HG03103 (cell line): ENCODE measurements around the gene ASPDH.

ENCODE experiments used
- ATAC-seq: cut with Tn5 transposase; IDR thresholded peaks from one replicate; pipeline ENCODE4 v1.9.1; 2021; ENCODE audit warnings: low read depth; ENCODE audit not compliant: unreplicated experiment

Gene ASPDH

DNA sequence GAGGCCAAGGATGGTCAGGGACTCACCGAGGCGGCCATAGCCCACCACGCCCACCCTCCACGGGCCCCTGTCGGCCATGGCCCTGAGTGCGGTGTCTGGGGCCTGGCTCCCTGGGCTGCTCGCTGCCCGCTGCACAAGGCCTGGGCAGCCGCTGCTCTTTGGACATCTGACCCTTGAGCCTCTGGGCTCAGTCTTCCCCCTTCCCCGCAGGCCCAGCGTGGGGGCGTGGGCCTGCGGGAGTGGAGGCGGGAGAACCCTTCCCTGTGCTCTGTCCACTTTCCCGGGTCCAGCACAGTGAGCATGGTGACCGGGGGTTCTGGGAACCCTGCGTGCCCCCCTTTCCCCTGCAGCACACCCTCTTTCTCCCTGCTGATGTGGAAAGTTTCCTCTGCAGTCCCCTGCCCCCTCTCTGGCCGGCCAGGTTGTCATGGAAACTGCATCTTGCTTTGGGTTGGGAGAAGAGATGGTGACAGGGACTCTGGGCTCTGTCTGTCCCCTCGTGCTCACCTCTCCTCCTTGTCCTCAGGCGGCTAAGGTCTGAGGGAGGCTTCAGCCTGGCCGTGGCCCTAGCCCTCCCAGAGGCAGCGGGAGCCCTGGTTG lies at the start of gene ASPDH:
TSS of gene ASPDH (minus strand) at position 168 of the 600 bp plus-strand sequence. CDS start at position 78, 90 bp downstream.
- ATAC-seq: no peak

DNA sequence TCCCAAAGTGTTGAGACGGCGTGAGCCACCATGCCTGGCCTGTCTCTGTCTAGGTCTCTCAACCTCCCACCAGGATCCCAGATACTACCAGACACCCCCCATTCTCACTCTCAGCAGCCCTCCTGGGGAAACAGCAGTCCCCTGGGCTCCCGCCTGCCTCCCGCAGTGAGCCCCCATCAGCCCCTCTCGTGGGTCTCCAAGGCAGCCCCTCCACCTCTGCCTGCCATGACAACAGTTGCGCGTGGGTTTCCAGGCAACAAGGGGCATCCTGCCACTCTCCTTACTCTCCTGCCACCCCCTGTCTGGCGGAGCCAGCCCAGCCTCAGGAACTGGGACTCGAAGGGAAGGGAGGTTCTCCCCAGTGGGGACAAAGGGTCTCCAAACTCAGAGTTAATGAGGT lies 49.3 kb upstream of the ASPDH start:
- no peak for ATAC-seq

DNA sequence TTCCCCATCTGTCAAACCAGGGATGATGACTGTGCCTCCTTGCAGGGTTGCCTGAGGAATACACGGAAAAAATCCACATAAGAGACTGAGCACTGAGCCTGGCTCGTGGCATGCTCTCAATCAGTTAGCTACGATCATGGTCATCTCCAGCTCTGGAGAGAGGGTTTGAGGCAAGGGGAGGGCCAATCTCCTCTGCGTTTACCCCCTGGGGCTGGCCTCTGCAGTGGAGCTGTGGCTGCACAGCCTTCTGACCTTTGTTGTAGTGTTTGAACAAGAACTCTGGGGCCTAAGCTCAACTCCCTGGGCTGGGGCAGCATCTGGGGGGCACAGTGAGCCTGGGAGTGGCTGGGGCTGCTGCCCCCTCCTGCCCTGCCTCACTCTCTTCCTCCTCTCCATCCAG lies 48.6 kb upstream of the ASPDH start:
- ATAC-seq: no peak

DNA sequence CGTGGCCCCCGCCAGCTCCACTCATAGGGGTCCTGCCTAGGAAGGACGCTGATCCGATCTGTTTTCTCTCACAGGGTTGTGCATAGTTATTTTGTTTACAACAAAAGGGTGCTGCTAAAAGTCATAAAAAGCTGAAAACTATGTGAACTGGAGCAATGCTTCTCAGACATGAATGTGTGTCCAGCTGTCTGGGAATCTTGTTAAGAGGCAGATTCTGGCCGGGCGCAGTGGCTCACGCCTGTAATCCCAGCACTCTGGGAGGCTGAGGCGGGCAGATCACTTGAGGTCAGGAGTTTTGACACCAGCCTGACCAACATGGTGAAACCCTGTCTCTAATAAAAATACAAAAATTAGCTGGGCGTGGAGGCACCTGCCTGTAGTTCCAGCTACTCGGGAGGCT lies 45.9 kb upstream of the ASPDH start:
- no peak for ATAC-seq

DNA sequence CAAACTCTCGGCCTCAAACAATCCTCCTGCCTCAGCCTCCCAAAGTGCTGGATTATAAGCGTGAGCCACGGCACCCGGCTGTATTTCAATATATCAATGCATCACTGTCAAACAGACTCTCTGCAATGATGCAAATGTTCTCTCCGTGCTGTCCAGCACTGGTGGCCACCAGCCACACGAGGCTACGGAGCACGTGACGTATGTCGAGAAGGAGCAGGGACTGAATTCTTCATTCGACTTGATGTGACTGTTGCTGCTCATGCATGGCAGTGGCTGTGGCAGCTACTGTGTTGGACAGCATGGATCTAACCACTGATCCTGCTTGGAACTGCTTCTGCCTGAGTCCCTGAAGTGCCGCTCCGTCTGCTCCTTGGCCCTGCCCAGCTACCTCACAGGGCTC lies 44.7 kb upstream of the ASPDH start:
- no peak for ATAC-seq

DNA sequence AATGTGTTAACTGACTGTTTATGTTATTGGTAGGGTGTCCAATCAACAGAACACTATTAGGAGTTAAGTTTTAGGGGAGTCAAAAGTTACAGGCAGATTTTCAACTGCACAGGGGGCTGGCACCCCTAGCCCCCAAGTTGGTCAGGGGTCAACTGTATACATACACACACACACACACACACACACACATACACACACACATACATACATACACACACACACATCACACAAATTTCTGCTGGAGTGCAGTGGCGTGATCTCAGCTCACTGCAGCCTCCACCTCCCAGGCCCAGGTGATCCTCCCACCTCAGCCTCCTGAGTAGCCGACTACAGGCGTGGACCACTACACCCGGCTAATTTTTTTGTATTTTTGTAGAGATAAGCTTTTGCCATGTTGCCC lies 44.3 kb upstream of the ASPDH start:
- ATAC-seq: no peak

DNA sequence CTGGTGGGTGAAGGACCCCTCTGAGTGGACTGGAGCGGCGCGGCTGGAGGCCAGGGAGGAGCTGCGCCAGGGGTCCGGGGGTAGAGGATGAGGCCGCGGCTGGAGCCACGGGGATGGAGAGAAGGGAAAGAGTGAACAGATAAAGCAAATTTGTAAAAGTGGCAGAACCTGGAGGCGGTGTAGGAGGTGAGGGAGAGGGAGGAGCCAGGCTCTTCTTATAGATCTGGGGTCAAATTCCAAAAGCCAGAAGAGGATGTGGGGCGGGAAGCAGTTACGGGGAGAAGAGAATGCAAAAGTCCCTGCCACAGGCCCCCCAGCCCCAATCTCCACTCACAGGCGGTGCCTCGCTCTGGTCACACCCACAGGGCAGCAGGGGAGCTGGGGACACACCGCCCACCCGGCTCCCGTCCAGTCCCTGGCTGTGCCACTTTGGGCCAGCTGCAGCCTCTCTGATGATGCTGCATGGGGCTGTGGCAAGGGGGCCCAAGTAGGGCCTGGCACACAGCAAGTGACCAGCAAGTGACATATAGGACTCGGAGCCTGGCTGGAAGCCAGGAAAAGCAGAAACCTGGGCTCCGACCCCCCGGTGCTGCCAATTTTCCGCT lies 43.4 kb upstream of the ASPDH start:
- no peak for ATAC-seq

DNA sequence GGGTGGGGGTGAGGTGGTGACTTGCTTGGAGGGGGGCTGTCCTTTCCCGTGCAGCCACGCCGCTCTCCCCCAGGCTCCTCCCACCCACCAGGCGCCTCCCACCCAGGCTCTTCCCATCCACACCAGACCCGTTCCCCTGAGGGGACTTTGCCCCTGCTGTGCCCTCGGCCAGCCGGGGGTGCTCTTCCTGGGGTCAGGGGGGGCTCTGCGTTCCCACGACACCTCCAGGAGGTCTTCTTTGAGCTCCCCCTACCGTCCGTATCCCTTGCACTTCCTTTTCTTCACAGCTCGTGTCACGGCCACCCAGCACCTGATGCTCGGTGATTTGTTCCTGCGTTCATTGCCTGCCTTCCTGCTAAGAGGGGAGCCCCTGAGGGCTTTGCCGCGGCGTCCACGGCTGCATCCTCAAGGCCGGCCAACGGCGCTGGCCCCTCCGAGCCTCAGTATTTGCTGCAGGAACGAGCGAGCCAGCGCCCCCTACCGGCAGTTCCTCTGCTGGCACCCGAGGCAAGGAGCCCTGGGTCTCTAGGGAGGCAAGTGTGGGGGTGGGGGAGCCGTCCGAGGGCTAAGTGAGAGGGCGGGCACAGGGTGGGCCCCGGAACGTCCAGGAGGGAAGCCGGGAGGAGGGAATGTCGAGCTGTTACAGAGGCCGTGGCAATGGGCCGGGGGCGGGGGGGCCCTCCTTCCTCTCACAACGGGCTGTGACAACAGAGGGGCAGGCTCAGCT lies 42.7 kb upstream of the ASPDH start:
- no peak for ATAC-seq

DNA sequence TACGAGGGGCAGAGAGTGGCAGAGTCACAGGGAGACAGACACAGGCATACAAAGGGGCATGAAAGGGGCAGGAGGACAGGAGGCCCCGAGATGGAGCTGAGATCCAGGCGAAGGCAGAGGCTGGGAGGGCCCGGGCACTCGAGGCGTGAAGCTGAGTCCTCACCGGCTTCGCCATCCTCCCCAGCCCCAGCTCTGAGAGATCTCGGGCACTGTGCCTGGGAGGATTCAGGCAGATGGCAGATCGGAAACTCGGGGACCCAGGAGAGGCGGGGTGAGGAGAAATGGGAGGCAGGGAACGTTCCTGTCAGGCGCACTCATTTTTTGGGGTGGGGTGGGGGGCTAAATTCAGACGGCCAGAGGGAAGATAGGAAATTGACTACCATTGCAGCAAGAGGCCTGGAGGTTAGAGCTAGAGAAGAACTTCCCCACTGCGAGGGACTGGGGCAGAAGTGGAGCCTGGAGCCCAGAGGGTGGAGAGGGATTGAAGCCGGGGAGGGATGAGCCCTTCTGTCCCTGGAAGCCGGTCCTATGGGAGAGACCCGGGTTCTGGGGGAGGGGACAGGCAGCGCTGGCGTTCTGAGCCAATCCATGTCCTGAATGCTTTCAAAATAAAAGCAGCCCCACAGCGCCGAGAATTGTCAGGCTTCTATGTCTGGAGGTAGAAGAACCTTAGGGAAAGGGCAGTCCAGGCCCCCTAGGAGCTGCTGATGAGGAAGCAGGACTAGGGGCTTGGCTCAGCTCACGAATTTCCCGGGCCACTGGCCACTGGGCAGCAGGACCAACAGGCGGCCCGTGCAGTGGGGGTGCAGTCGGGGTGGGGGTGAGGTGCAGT lies 42.0 kb upstream of the ASPDH start:
- ATAC-seq: no peak

DNA sequence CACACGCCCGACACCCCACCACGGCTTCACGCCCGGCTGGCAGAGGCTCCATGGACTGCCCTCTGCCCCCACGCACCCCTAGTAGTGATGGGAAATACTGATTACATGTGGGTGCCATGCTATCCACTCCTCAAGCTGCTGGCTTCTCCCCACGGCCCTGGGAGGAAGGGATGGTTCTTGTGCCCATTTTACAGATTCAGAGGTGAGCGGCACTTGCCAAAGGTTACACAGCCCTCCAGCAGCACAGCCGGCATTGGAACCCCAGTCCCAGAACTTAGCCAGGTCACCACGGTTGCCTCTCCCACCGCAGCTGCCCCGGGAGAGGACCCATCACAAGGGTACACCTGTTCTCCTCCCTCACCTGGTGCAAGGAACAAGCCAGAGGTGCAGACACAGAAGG lies 41.3 kb upstream of the ASPDH start:
- ATAC-seq: no peak

DNA sequence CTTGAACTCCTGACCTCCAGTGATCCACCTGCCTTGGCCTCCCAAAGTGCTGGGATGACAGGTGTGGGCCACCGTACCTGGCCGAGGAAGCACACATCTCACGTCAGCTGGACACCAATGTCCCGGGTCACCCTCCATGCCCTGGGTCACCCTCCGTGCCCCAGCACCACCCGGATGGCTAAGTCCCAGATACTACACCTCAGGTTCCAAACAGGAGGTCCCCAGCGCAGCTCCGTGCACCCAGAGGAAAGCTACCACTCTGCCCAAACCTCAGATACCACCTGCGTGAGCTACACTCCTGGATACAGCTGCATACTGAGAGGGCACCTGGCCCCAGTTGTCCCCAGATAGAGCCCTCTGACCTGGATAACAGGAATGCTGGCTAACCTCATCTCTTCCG lies 40.5 kb upstream of the ASPDH start:
- no peak for ATAC-seq

DNA sequence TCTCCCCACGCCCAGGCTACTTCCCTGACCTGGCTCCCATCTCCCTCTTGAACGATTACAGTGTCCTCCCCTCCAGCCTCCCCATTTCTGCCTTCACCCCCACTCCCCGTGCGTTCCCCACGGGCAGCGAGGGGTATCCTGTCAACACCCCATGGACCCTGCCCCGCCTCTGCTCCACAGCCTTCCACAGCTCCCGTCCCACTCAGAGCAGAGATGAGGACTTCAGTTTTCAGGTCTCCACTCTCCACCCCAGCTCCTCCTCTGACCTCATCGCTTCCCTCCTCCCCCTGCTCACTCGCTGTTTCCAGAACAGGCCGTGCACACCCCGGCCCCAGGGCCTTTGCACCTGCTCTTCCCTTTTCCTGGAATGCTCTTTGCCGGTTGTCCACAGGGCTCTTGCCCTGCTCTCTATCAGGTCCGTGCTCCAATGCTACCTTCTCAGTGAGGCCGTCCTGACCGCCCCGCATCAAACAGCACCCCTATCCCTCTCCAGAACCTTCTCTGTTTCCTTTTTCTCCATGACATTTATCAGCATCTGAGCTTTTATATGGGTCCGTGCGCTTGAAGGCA lies 39.5 kb upstream of the ASPDH start:
- ATAC-seq: no peak

DNA sequence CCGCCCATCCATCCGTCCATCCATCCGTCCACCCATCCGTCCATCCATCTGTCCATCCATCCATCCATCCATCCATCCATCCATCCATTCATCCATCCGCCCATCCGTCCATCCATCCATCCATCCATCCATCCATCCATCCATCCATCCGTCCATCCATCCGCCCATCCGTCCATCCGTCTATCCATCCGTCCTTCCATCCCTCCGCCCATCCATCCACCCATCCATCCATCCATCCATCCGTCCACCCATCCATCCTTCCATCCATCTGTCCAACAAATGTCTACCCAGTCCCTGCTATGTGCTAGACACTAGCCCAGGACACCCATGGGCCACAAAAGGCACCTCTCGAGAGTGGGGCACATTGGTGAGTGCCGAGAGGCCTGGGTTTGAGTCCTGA lies 38.8 kb upstream of the ASPDH start:
- ATAC-seq: no peak

DNA sequence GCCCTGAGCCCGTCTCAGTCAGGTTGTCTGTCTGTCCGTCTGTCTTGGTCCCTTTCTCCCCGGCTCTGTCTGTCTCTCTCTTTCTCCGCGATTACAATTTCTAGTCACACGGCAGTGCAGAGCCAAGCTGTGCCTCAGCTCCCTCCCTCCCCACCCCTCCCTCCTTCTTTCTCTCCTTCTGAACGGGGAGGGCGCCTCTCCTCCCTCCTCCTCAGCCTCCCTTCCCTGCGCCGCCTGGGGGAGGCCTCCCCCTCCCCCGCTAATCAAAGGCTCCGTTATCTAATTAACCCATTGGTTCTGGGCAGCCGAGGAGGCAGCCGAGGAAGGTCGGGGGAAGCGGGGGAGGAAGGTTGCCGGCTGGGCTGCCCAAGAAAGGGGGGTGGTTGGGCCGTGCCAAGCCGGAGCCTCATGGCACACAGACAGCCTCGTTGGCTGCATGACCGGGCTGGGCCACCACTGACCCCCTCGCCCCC lies 38.0 kb upstream of the ASPDH start:
- ATAC-seq: no peak

DNA sequence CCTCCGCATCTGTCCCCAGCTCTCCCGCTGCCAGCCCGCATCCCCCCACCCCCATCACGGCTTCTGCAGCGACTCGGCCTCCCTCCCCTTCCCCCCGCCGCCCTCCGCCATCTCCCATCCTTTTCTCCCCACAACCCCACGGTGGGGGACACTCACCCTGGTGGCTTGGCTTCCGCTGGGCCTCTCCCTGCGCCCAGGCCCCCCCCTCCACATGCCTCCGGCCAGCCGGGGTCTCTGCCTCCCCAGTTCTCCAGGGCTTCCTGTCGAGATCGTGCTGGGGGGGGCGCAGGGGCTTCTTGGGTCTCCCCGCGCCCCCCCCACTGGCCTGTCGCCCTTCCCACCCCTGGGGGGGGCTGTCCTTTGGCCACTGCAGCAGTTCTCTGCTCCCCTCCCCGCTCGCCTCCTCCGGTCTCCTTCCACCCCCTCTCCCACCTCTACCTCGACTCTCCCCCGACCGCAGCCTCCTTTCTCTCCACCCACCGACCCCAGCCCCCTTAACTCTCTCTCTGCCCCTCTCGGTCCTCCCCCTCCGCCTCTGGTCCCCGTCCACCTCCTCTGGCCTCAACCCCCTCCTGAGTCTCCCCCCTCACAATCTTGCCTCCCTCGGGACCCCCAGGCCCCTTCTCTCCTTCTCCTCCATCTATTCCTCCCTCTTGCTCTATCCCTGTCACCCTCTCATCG lies 37.5 kb upstream of the ASPDH start:
- no peak for ATAC-seq

DNA sequence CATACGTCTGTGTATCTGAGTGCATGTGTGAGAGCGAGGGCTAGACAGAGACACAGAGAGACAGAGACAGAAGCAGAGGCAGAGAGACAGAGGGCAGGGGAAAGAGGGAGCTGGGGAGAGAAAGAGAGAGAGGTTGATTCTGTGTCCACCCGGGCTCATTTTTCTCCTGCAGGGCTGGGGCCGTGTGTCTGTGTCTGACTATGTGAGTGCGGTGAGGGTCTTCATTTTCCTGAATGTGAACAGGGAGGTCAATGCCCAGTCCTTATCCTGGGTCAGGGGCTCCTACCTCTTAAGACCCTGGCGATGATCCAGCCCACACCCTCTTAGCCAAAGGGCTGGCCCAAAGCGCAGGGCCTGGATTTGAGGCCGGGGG lies 36.9 kb upstream of the ASPDH start:
- ATAC-seq: no peak

DNA sequence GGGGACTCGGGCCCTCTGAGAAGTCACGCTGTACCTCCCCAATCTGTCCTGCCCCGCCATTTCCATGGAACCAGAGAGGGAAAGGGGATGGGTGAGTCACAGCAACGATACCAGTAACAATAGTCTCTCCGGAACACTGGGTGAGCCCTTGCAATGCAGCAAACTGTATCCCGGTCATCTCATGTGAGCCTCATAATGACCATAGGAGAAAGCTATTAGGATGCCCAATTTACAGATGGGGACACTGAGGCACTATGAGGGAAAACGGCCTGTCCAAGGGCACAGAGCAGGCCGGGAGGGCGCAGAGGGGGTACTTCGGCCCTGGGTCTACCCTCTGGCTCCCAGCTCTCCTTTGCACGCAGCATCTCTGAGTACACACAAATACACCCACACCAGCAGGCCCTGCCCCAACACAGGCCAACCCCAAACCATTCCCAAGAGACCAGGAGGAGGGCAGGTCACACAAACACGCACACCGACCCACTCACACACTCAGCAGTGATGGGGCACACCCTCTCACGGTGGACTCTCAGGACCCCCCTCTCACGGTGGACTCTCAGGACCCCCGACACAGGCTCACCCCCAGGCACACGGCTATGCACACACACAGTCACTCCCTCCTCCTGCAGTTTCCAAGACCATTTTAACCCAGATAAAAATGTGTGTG lies 36.3 kb upstream of the ASPDH start:
- ATAC-seq: no peak

DNA sequence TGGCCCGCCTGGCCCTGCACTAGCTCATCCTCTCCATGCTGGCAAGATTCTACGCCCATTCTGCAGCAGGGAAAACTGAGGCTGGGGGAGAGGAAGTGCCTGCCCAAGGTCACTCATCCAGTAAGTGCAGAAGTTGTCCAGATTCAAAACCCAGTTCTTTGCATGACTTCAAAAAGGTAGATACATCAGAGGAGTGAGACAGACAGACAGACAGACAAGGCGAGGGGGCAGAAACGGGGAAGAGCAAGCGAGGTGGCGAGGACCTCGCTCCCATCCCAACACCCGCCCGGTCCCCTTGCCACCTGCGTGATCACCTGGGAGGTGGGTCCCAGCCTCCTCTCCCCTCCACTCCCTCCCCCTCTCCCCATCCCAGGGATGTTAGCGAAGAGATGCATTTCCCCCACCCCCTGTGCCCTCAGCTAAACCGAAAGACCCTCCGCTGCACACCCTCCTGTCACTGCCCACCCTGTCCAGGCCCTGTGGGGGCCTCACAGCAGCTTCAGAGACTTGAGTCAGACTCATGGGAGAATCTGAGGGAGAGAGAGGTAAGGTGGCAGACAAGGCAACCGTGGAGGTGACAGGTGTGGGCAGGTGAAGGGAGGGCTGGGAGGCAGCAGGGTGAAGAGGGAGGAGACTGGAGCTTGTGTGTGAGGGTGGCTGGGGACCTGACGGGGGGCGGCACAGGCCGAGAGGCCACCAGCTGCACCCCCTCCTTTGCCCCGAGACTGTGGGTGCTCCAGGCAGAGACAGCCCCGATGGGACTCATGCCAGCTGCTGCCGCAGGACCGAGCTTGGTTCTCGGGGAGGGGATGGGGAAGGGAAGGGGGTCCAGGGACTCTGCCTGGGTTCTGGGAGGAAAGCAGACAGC lies 35.6 kb upstream of the ASPDH start:
- no peak for ATAC-seq
